HepG2 (cell line): Measurements from ENCODE around the gene C16orf95. TPM values are rescaled to one million over a fixed set of nuclear protein-coding genes. Genes with fewer than 3 reads are reported as not detected.
A peak's percentile ranks its signal among the peaks of the same experiment; 100 is the strongest.

ENCODE experiments used
- AKAP8 ChIP-seq: sonication (generic); formaldehyde crosslinking; IDR thresholded peaks from 2 replicates; pipeline ENCODE4 v1.5.1; 2020; ENCODE audit warnings: mild to moderate bottlenecking, missing genetic modification reagents
- MTA3 ChIP-seq: sonication (generic); formaldehyde crosslinking; IDR thresholded peaks from 2 replicates; pipeline ENCODE4 v1.4.0; 2020; ENCODE audit warnings: missing genetic modification reagents
- MYNN ChIP-seq: sonication (generic); formaldehyde crosslinking; IDR thresholded peaks from 2 replicates; pipeline ENCODE4 v1.4.0; 2020; ENCODE audit warnings: mild to moderate bottlenecking, low read depth, missing genetic modification reagents
- NR2C2 ChIP-seq: sonication (generic); formaldehyde crosslinking; IDR thresholded peaks from 2 replicates; pipeline ENCODE4 v1.4.0; 2020; ENCODE audit warnings: missing genetic modification reagents, mild to moderate bottlenecking, moderate library complexity, borderline replicate concordance
- POLR2G ChIP-seq: fragments of 200-400 bp; formaldehyde crosslinking; IDR thresholded peaks from 2 replicates; pipeline ENCODE4 v1.6.1; 2018; ENCODE audit warnings: mild to moderate bottlenecking, low read depth, low read length, moderate library complexity
- RBAK ChIP-seq: sonication (generic); formaldehyde crosslinking; IDR thresholded peaks from 2 replicates; pipeline ENCODE4 v1.5.1; 2020; ENCODE audit warnings: mild to moderate bottlenecking, missing genetic modification reagents
- SNRNP70 ChIP-seq: fragments of 200-400 bp; formaldehyde crosslinking; IDR thresholded peaks from 2 replicates; pipeline ENCODE4 v1.6.1; 2017; ENCODE audit warnings: mild to moderate bottlenecking, low read depth, low read length, moderate library complexity
- STAG1 ChIP-seq: sonication (generic); formaldehyde crosslinking; IDR thresholded peaks from 2 replicates; pipeline ENCODE4 v1.4.0; 2020; ENCODE audit warnings: missing genetic modification reagents
- ZFP37 ChIP-seq: sonication (generic); formaldehyde crosslinking; IDR thresholded peaks from 2 replicates; pipeline ENCODE4 v1.4.0; 2020; ENCODE audit warnings: missing genetic modification reagents, borderline replicate concordance
- ZMYM2 ChIP-seq: sonication (generic); formaldehyde crosslinking; IDR thresholded peaks from 2 replicates; pipeline ENCODE4 v1.8.0; 2022; ENCODE audit warnings: mild to moderate bottlenecking, missing genetic modification reagents
- ZNF121 ChIP-seq: sonication (generic); formaldehyde crosslinking; IDR thresholded peaks from 2 replicates; pipeline ENCODE4 v1.5.0; 2020; ENCODE audit warnings: mild to moderate bottlenecking, missing genetic modification reagents
- ZNF672 ChIP-seq: sonication (generic); formaldehyde crosslinking; IDR thresholded peaks from 2 replicates; pipeline ENCODE4 v1.8.1; 2022; ENCODE audit warnings: missing genetic modification reagents
- ZNF709 ChIP-seq: sonication (generic); formaldehyde crosslinking; IDR thresholded peaks from 2 replicates; pipeline ENCODE4 v1.5.0; 2020; ENCODE audit warnings: mild to moderate bottlenecking, missing genetic modification reagents
- polyA plus RNA-seq, 8 experiments: library from polyadenylated mRNA; depleted of rRNA in 3 of 8; stranded (reverse) in 7 of 8; unstranded in 1 of 8; fragments of >200 nt; fragmentation: Illumina TruSeq in 4 of 8; extraction: Trizol in 4 of 8; gene quantifications; 2 replicates each; pipeline versions ENCODE4 v1.2.1 to v1.2.3, GENCODE V29; 2011 to 2016; ENCODE audit warnings: low read depth in 4 of 8, missing spikeins in 1 of 8, mixed read lengths in 1 of 8; ENCODE audit not compliant: insufficient read depth in 1 of 8
- total RNA-seq, 5 experiments: library from RNA; depleted of rRNA; stranded (reverse); fragments of >200 nt; fragmentation: Illumina TruSeq; extraction: Trizol; gene quantifications; 2 replicates each; pipeline ENCODE4 v1.2.3, GENCODE V29; 2016; ENCODE audit warnings: low read depth in 1 of 5
- TF ChIP-seq, protein P1 (sequence below): sonication (generic); formaldehyde crosslinking; IDR thresholded peaks from 2 replicates; pipeline ENCODE4 v1.4.0; 2020; ENCODE audit warnings: missing genetic modification reagents
- TF ChIP-seq, protein P2 (sequence below): sonication (generic); formaldehyde crosslinking; IDR thresholded peaks from 2 replicates; pipeline ENCODE4 v1.4.0; 2020; ENCODE audit warnings: missing genetic modification reagents; ENCODE audit errors: not compliant biosample characterization
- TF ChIP-seq, protein P3 (sequence below): sonication (generic); formaldehyde crosslinking; IDR thresholded peaks from 2 replicates; pipeline ENCODE4 v1.8.0; 2022; ENCODE audit warnings: missing genetic modification reagents, low read depth, mild to moderate bottlenecking, borderline replicate concordance
- TF ChIP-seq, protein P4 (sequence below): sonication (generic); formaldehyde crosslinking; IDR thresholded peaks from 2 replicates; pipeline ENCODE4 v1.5.1; 2020; ENCODE audit warnings: mild to moderate bottlenecking, missing genetic modification reagents, moderate library complexity
- TF ChIP-seq, protein P5 (sequence below): sonication (generic); formaldehyde crosslinking; IDR thresholded peaks from 2 replicates; pipeline ENCODE4 v1.4.0; 2020; ENCODE audit warnings: missing genetic modification reagents, borderline replicate concordance
- TF ChIP-seq, protein P6 (sequence below): fragments of 450-650 bp; IDR thresholded peaks from 2 replicates; pipeline ENCODE4 v1.6.1; 2016

C16orf95 gene
- total and polyA plus RNA-seq, 2 of the 13 experiments (the other 11 are each of a cell fraction or from before 2014, with no cell fraction given): 2.8 to 8.6 TPM

DNA sequence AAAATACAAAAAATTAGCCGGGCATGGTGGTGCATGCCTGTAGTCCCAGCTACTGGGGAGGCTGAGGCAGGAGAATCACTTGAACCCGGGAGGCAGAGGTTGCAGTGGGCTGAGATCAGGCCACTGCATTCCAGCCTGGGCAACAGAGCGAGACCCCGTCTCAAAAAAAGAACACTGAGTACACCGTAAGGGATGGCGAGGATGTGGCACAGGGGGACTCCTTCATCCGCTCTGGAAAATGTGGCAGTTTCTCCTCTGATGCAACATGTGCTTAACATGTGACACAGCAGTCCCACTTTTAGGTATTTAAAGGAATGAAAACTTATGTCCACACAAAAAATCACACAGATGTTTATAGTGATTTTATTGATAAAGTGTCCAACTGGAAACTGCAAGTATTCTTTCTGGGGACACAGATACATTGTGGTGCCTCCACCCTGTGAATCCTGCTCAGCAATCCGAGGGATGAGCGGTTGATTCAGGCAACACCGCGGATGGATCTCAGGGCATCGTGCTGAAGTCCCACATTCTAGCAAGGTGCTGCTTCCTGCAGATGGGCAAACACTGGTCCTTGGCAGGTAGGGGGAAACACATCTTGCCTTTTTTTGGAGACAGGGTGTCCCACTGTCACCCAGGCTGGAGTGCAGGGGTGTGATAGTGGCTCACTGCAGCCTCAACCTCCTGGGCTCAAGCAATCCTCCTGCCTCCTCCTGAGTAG is 3.5 kb upstream of the C16orf95 start (continued):
- TF ChIP-seq STAG1 (CRISPR knock-in tag) (no peak), MTA3 (CRISPR knock-in tag) (no peak), ZFP37 (no peak), POLR2G (0 out of 2 replicates have a peak, but pooled peaks have one; percentile 10), ZNF709 (no peak), MYNN (CRISPR knock-in tag) (no peak), ZNF121 (CRISPR knock-in tag) (peak; percentile 61), RBAK (CRISPR knock-in tag) (no peak), AKAP8 (CRISPR knock-in tag) (peak; percentile 46; the same call in 1 of the 2 replicates), ZMYM2 (CRISPR knock-in tag) (no peak), SNRNP70 (no peak), ZNF672 (no peak), NR2C2 (CRISPR knock-in tag) (no peak)
- TF ChIP-seq, protein P1, sequence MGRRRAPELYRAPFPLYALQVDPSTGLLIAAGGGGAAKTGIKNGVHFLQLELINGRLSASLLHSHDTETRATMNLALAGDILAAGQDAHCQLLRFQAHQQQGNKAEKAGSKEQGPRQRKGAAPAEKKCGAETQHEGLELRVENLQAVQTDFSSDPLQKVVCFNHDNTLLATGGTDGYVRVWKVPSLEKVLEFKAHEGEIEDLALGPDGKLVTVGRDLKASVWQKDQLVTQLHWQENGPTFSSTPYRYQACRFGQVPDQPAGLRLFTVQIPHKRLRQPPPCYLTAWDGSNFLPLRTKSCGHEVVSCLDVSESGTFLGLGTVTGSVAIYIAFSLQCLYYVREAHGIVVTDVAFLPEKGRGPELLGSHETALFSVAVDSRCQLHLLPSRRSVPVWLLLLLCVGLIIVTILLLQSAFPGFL (CRISPR knock-in tag): no peak
- TF ChIP-seq, protein P2, sequence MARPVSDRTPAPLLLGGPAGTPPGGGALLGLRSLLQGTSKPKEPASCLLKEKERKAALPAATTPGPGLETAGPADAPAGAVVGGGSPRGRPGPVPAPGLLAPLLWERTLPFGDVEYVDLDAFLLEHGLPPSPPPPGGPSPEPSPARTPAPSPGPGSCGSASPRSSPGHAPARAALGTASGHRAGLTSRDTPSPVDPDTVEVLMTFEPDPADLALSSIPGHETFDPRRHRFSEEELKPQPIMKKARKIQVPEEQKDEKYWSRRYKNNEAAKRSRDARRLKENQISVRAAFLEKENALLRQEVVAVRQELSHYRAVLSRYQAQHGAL (CRISPR knock-in tag): no peak
- TF ChIP-seq, protein P3, sequence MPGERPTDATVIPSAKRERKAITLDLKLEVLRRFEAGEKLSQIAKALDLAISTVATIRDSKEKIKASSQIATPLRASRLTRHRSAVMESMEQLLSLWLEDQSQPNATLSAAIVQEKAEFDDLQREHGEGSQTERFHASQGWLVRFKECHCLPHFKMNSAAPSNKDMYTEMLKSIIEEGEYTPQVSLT (CRISPR knock-in tag): no peak
- TF ChIP-seq, protein P4, sequence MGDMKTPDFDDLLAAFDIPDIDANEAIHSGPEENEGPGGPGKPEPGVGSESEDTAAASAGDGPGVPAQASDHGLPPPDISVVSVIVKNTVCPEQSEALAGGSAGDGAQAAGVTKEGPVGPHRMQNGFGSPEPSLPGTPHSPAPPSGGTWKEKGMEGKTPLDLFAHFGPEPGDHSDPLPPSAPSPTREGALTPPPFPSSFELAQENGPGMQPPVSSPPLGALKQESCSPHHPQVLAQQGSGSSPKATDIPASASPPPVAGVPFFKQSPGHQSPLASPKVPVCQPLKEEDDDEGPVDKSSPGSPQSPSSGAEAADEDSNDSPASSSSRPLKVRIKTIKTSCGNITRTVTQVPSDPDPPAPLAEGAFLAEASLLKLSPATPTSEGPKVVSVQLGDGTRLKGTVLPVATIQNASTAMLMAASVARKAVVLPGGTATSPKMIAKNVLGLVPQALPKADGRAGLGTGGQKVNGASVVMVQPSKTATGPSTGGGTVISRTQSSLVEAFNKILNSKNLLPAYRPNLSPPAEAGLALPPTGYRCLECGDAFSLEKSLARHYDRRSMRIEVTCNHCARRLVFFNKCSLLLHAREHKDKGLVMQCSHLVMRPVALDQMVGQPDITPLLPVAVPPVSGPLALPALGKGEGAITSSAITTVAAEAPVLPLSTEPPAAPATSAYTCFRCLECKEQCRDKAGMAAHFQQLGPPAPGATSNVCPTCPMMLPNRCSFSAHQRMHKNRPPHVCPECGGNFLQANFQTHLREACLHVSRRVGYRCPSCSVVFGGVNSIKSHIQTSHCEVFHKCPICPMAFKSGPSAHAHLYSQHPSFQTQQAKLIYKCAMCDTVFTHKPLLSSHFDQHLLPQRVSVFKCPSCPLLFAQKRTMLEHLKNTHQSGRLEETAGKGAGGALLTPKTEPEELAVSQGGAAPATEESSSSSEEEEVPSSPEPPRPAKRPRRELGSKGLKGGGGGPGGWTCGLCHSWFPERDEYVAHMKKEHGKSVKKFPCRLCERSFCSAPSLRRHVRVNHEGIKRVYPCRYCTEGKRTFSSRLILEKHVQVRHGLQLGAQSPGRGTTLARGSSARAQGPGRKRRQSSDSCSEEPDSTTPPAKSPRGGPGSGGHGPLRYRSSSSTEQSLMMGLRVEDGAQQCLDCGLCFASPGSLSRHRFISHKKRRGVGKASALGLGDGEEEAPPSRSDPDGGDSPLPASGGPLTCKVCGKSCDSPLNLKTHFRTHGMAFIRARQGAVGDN (CRISPR knock-in tag): 0 out of 2 replicates have a peak, but pooled peaks have one; percentile 6
- TF ChIP-seq, protein P5, sequence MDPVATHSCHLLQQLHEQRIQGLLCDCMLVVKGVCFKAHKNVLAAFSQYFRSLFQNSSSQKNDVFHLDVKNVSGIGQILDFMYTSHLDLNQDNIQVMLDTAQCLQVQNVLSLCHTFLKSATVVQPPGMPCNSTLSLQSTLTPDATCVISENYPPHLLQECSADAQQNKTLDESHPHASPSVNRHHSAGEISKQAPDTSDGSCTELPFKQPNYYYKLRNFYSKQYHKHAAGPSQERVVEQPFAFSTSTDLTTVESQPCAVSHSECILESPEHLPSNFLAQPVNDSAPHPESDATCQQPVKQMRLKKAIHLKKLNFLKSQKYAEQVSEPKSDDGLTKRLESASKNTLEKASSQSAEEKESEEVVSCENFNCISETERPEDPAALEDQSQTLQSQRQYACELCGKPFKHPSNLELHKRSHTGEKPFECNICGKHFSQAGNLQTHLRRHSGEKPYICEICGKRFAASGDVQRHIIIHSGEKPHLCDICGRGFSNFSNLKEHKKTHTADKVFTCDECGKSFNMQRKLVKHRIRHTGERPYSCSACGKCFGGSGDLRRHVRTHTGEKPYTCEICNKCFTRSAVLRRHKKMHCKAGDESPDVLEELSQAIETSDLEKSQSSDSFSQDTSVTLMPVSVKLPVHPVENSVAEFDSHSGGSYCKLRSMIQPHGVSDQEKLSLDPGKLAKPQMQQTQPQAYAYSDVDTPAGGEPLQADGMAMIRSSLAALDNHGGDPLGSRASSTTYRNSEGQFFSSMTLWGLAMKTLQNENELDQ (CRISPR knock-in tag): no peak
- TF ChIP-seq, protein P6, sequence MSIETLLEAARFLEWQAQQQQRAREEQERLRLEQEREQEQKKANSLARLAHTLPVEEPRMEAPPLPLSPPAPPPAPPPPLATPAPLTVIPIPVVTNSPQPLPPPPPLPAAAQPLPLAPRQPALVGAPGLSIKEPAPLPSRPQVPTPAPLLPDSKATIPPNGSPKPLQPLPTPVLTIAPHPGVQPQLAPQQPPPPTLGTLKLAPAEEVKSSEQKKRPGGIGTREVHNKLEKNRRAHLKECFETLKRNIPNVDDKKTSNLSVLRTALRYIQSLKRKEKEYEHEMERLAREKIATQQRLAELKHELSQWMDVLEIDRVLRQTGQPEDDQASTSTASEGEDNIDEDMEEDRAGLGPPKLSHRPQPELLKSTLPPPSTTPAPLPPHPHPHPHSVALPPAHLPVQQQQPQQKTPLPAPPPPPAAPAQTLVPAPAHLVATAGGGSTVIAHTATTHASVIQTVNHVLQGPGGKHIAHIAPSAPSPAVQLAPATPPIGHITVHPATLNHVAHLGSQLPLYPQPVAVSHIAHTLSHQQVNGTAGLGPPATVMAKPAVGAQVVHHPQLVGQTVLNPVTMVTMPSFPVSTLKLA: peak; percentile 86
